ENCODE measurements around the gene B3GNT3.

DNA sequence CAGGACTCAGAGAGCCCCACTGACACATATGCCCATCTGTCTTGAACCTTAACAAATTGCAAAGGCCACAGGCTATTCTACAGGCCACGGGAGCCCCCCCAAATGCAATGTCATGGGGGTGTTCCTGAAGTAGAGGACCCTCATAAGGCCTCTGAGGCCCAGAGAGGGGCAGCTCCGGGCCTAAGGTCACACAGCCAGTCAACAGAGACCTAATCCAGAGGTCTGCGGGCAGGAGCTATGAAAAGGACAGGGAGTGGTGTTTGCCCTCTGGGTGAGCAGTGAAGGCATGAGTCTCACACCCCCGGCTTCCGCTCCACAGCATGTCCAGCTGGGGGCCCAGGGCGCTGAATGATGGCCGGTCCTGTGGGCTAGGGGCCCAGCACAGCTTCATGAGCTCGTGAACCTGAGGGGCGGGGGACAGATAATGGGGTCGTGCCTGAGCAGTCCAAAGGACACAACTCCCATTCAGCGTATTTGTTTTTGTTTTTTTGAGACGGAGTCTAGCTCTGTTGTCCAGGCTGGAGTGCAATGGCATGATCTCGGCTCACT, 31.6 kb downstream of the B3GNT3 start:
- TF ChIP-seq, protein P1, sequence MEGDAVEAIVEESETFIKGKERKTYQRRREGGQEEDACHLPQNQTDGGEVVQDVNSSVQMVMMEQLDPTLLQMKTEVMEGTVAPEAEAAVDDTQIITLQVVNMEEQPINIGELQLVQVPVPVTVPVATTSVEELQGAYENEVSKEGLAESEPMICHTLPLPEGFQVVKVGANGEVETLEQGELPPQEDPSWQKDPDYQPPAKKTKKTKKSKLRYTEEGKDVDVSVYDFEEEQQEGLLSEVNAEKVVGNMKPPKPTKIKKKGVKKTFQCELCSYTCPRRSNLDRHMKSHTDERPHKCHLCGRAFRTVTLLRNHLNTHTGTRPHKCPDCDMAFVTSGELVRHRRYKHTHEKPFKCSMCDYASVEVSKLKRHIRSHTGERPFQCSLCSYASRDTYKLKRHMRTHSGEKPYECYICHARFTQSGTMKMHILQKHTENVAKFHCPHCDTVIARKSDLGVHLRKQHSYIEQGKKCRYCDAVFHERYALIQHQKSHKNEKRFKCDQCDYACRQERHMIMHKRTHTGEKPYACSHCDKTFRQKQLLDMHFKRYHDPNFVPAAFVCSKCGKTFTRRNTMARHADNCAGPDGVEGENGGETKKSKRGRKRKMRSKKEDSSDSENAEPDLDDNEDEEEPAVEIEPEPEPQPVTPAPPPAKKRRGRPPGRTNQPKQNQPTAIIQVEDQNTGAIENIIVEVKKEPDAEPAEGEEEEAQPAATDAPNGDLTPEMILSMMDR (IDR thresholded peaks at IDR 0.05): no peak
- TF ChIP-seq ZFX (IDR thresholded peaks at IDR 0.05; ENCODE audit: borderline replicate concordance): no peak
